Effector memory CD4-positive, alpha-beta T cell (primary cell): ENCODE results near the gene ASTN2.

Experiments
- DNase-seq, 3 donors: peaks; one replicate each; pipeline ENCODE4 v3.0.0-alpha.2; 2020
- H3K27ac ChIP-seq: 2 replicates; pipeline ENCODE4 v1.7.0; 2013; ENCODE audit warnings: mild to moderate bottlenecking, low read length, moderate library complexity; ENCODE audit not compliant: insufficient read depth, poor library complexity, severe bottlenecking
- H3K27me3 ChIP-seq: replicated peaks from 2 replicates; pipeline ENCODE4 v1.7.0; 2013; ENCODE audit warnings: mild to moderate bottlenecking, low read length; ENCODE audit not compliant: insufficient read depth, control insufficient read depth, poor library complexity, severe bottlenecking
- H3K36me3 ChIP-seq: 2 replicates; pipeline ENCODE4 v1.7.0; 2013; ENCODE audit warnings: mild to moderate bottlenecking, low read length, moderate library complexity; ENCODE audit not compliant: control insufficient read depth, insufficient read depth
- H3K4me1 ChIP-seq: 2 replicates; pipeline ENCODE4 v1.7.0; 2013; ENCODE audit warnings: low read length, mild to moderate bottlenecking; ENCODE audit not compliant: control insufficient read depth, insufficient read depth, poor library complexity, severe bottlenecking
- H3K4me3 ChIP-seq: 2 replicates; pipeline ENCODE4 v1.7.0; 2013; ENCODE audit warnings: low read length, low read depth, mild to moderate bottlenecking; ENCODE audit not compliant: insufficient read depth, poor library complexity, severe bottlenecking
- H3K9me3 ChIP-seq: 2 replicates; pipeline ENCODE4 v1.7.0; 2013; ENCODE audit warnings: mild to moderate bottlenecking, low read length, moderate library complexity; ENCODE audit not compliant: control insufficient read depth

ASTN2 gene

GRCh38 chr9:117293206-117294114 lies 121.4 kb downstream of the ASTN2 start:
- H3K4me3 ChIP-seq, result no peak overlapping the region

GRCh38 chr9:117290856-117291622 lies 123.8 kb downstream of the ASTN2 start:
- Histone ChIP-seq H3K27ac (no peak overlapping the region), H3K9me3 (peaks cover 4% of the 10 kb centered on the region), H3K27me3 (no peaks in the 10 kb centered on the region), H3K4me1 (no peaks in the 10 kb centered on the region), H3K4me3 (no peak overlapping the region), H3K36me3 (no peaks in the 10 kb centered on the region)
- no peak for DNase-seq

More at GRCh38 chr9:117293206-117294114, 121.4 kb downstream of the ASTN2 start:
- Histone ChIP-seq H3K4me1 (no peaks in the 10 kb centered on the region), H3K27ac (no peak overlapping the region), H3K27me3 (no peaks in the 10 kb centered on the region), H3K9me3 (peaks cover 4% of the 10 kb centered on the region), H3K36me3 (no peaks in the 10 kb centered on the region)
- no peak for DNase-seq

GRCh38 chr9:117290306-117290840 lies 124.5 kb downstream of the ASTN2 start:
- H3K4me3 ChIP-seq, result no peak overlapping the region
- no peaks in the 10 kb centered on the region for H3K36me3 ChIP-seq
- no peaks in the 10 kb centered on the region for H3K27me3 ChIP-seq
- peaks cover 4% of the 10 kb centered on the region for H3K9me3 ChIP-seq
- no peaks in the 10 kb centered on the region for H3K4me1 ChIP-seq
- no peak overlapping the region for H3K27ac ChIP-seq
- DNase-seq, result no peak

- Histone ChIP-seq H3K27me3 (no peaks in the 10 kb centered on the region), H3K27ac (no peak overlapping the region)
- DNase-seq, result no peak
Observed at GRCh38 chr9:117286245-117286644, 128.6 kb downstream of the ASTN2 start.

GRCh38 chr9:117284414-117284813 lies 130.4 kb downstream of the ASTN2 start:
- no peak for DNase-seq

More at GRCh38 chr9:117286245-117286644, 128.6 kb downstream of the ASTN2 start:
- Histone ChIP-seq H3K9me3 (no peaks in the 10 kb centered on the region), H3K36me3 (no peaks in the 10 kb centered on the region), H3K4me3 (no peak overlapping the region), H3K4me1 (no peaks in the 10 kb centered on the region)

GRCh38 chr9:117282541-117282940 lies 132.3 kb downstream of the ASTN2 start:
- Histone ChIP-seq H3K36me3 (no peaks in the 10 kb centered on the region), H3K4me1 (no peaks in the 10 kb centered on the region), H3K4me3 (no peak overlapping the region), H3K27me3 (no peaks in the 10 kb centered on the region), H3K9me3 (no peaks in the 10 kb centered on the region), H3K27ac (no peak overlapping the region)
- no peak for DNase-seq

More at GRCh38 chr9:117284414-117284813, 130.4 kb downstream of the ASTN2 start:
- no peaks in the 10 kb centered on the region for H3K27me3 ChIP-seq
- no peaks in the 10 kb centered on the region for H3K4me1 ChIP-seq
- H3K27ac ChIP-seq, result no peak overlapping the region
- no peaks in the 10 kb centered on the region for H3K36me3 ChIP-seq
- no peak overlapping the region for H3K4me3 ChIP-seq
- H3K9me3 ChIP-seq, result no peaks in the 10 kb centered on the region

- Histone ChIP-seq H3K4me1 (no peaks in the 10 kb centered on the region), H3K36me3 (no peaks in the 10 kb centered on the region), H3K27me3 (no peaks in the 10 kb centered on the region)
Observed at GRCh38 chr9:117278471-117279035, 136.3 kb downstream of the ASTN2 start.

GRCh38 chr9:117278020-117278419 lies 136.8 kb downstream of the ASTN2 start:
- no peaks in the 10 kb centered on the region for H3K4me1 ChIP-seq
- no peak overlapping the region for H3K4me3 ChIP-seq
- H3K36me3 ChIP-seq, result no peaks in the 10 kb centered on the region
- H3K27ac ChIP-seq, result no peak overlapping the region
- H3K27me3 ChIP-seq, result no peaks in the 10 kb centered on the region
- no peak for DNase-seq
- no peaks in the 10 kb centered on the region for H3K9me3 ChIP-seq

More at GRCh38 chr9:117278471-117279035, 136.3 kb downstream of the ASTN2 start:
- H3K4me3 ChIP-seq, result no peak overlapping the region
- no peaks in the 10 kb centered on the region for H3K9me3 ChIP-seq
- no peak for DNase-seq
- H3K27ac ChIP-seq, result no peak overlapping the region

- Histone ChIP-seq H3K4me3 (no peak overlapping the region), H3K27ac (no peak overlapping the region), H3K4me1 (no peaks in the 10 kb centered on the region), H3K9me3 (no peaks in the 10 kb centered on the region), H3K27me3 (no peaks in the 10 kb centered on the region), H3K36me3 (no peaks in the 10 kb centered on the region)
- DNase-seq, result no peak
Observed at GRCh38 chr9:117276444-117276843, 138.4 kb downstream of the ASTN2 start.
